CD4-positive, alpha-beta memory T cell (primary cell): ENCODE results near the gene GPX7. TPM values are rescaled to one million over a fixed set of nuclear protein-coding genes. Genes with fewer than 3 reads are reported as not detected.

Source experiments
- CTCF ChIA-PET: fragments of 350-600 bp; sonication (Branson Sonifier 250); formaldehyde crosslinking; loops from one replicate; lab custom pipeline; 2021; ENCODE audit warnings: inconsistent platforms; ENCODE audit not compliant: partially characterized antibody; lab: Charles Lee
- POLR2A ChIA-PET: fragments of 350-600 bp; sonication (Branson Sonifier 250); formaldehyde crosslinking; loops from one replicate; lab custom pipeline; 2021; ENCODE audit not compliant: partially characterized antibody; lab: Charles Lee
- DNase-seq, 5 donors: peaks; one replicate each; pipeline versions ENCODE4 v3.0.0 to v3.0.0-alpha.2; 2020 to 2022; ENCODE audit warnings: mixed read lengths in 1 of 5
- H3K27ac ChIP-seq: one replicate; pipeline ENCODE4 v1.7.0; 2013; ENCODE audit warnings: low read depth, low read length
- H3K27me3 ChIP-seq: 2 replicates; pipeline ENCODE4 v1.7.0; 2013; ENCODE audit warnings: mild to moderate bottlenecking, low read length, moderate library complexity; ENCODE audit not compliant: insufficient read depth
- H3K36me3 ChIP-seq: 2 replicates; pipeline ENCODE4 v1.7.0; 2013; ENCODE audit warnings: mild to moderate bottlenecking, low read length, moderate library complexity; ENCODE audit not compliant: insufficient read depth
- H3K4me1 ChIP-seq: 2 replicates; pipeline ENCODE4 v1.7.0; 2013; ENCODE audit warnings: mild to moderate bottlenecking, low read length, moderate library complexity; ENCODE audit not compliant: insufficient read depth
- H3K4me3 ChIP-seq, 2 donors: one replicate each; pipeline ENCODE4 v1.7.0; 2013; ENCODE audit warnings: low read length in 2 of 2, mild to moderate bottlenecking in 1 of 2
- H3K9me3 ChIP-seq, 2 donors: one replicate each; pipeline ENCODE4 v1.7.0; 2013; ENCODE audit warnings: low read length in 2 of 2, control low read depth in 1 of 2; ENCODE audit not compliant: control insufficient read depth in 1 of 2
- H3K27ac Mint-ChIP-seq, 7 donors: one replicate each; pipeline ENCODE4 v1.8.0; 2020 to 2021; ENCODE audit warnings: mixed read lengths in 7 of 7, mild to moderate bottlenecking in 6 of 7, inconsistent platforms in 3 of 7, moderate library complexity in 3 of 7
- H3K27me3 Mint-ChIP-seq, 2 donors: one replicate each; pipeline ENCODE4 v1.8.0; 2020 to 2021; ENCODE audit warnings: mixed read lengths in 2 of 2
- H3K36me3 Mint-ChIP-seq, 2 donors: one replicate each; pipeline ENCODE4 v1.8.0; 2020 to 2021; ENCODE audit warnings: mixed read lengths in 2 of 2, inconsistent platforms in 1 of 2, mild to moderate bottlenecking in 1 of 2
- H3K4me1 Mint-ChIP-seq, 4 donors: one replicate each; pipeline ENCODE4 v1.8.0; 2020 to 2021; ENCODE audit warnings: mixed read lengths in 4 of 4, mild to moderate bottlenecking in 1 of 4
- H3K4me3 Mint-ChIP-seq, 8 donors: one replicate each; pipeline ENCODE4 v1.8.0; 2020 to 2021; ENCODE audit warnings: mixed read lengths in 8 of 8, mild to moderate bottlenecking in 7 of 8, moderate library complexity in 6 of 8, inconsistent platforms in 3 of 8
- H3K9me3 Mint-ChIP-seq, 8 donors: one replicate each; pipeline ENCODE4 v1.8.0; 2020 to 2021; ENCODE audit warnings: mixed read lengths in 8 of 8, mild to moderate bottlenecking in 5 of 8, inconsistent platforms in 3 of 8, moderate library complexity in 1 of 8
- intact Hi-C: fragments of 100-400 bp; cut with micrococcal nuclease; formaldehyde crosslinking; loops from one replicate; pipeline ENCODE4 v1.15.1; 2023
- polyA plus RNA-seq, 2 donors: library from polyadenylated mRNA; unstranded; fragments of 300-500 nt; fragmentation: Illumina TruSeq; gene quantifications; one replicate each; pipeline ENCODE4 v1.2.3, GENCODE V29; 2021
- total RNA-seq, 2 experiments: library from RNA; stranded (reverse); gene quantifications; one replicate each; pipeline ENCODE4 v1.2.3, GENCODE V29; 2021

Gene GPX7
- total and polyA plus RNA-seq, 4 experiments from 2014 or later: 26.3 to 34.4 (median 30.8) TPM

- H3K27ac Mint-ChIP-seq: peak overlapping the region in 5 of 7 donors; percentile 11 to 79 (median 58)
- Histone ChIP-seq H3K36me3 (peaks cover 4% of the 10 kb centered on the region), H3K4me3 (no peak overlapping the region), H3K27ac (no peak overlapping the region), H3K9me3 (no peaks in the 10 kb centered on the region), H3K27me3 (no peaks in the 10 kb centered on the region), H3K4me1 (no peaks in the 10 kb centered on the region)
- no peaks in the 10 kb centered on the region for H3K27me3 Mint-ChIP-seq
- POLR2A ChIA-PET: interaction anchor here (1.1 to 1.5 kb wide), 2 partner anchors 12 to 15 kb away, joined by 3 to 4 read pairs; no protein-coding TSS in a partner anchor
- peaks cover 0 to 2% (median 0%) of the 10 kb centered on the region in 8 donors for H3K9me3 Mint-ChIP-seq
- peaks cover 41 to 58% of the 10 kb centered on the region in 2 donors for H3K36me3 Mint-ChIP-seq
- intact Hi-C loops: no loop called here
- peaks cover 12 to 18% (median 14%) of the 10 kb centered on the region in 4 donors for H3K4me1 Mint-ChIP-seq
- CTCF ChIA-PET: no interaction called here
- no peak overlapping the region for H3K4me3 Mint-ChIP-seq
- DNase-seq: no peak
Observed at GRCh38 chr1:52654063-52654462, 51.9 kb downstream of the GPX7 start.

- Mint-ChIP-seq H3K36me3 (peaks cover 34 to 49% of the 10 kb centered on the region in 2 donors), H3K4me1 (peaks cover 7 to 14% (median 10%) of the 10 kb centered on the region in 4 donors), H3K4me3 (no peak overlapping the region), H3K27me3 (no peaks in the 10 kb centered on the region), H3K27ac (peak overlapping the region in 5 of 7 donors; percentile 7 to 78 (median 35)), H3K9me3 (peaks cover 0 to 2% (median 0%) of the 10 kb centered on the region in 8 donors)
- no peak for DNase-seq
- no peaks in the 10 kb centered on the region for H3K4me1 ChIP-seq
- H3K27me3 ChIP-seq: no peaks in the 10 kb centered on the region
- ChIA-PET POLR2A (interaction anchor here (0.6 to 2.9 kb wide), 4 partner anchors 15 to 238 kb away, joined by 3 to 8 read pairs (median 4); partner anchors contain the start of gene SHISAL2A), CTCF (no interaction called here)
- H3K27ac ChIP-seq: no peak overlapping the region
- H3K36me3 ChIP-seq: peaks cover 11% of the 10 kb centered on the region
- intact Hi-C loops: no loop called here
- no peaks in the 10 kb centered on the region for H3K9me3 ChIP-seq
- H3K4me3 ChIP-seq: no peak overlapping the region
Observed at GRCh38 chr1:52657702-52658101, 55.5 kb downstream of the GPX7 start.

Other genes starting within 250 kb of the GPX7 start
- gene CC2D1B, start 236.2 kb upstream of the GPX7 start, total RNA-seq: 10 to 100 TPM; 83.7 to 84.1 TPM
- 10 to 100 TPM in 1 of 2 donors, 1 to 10 TPM in 1; 2.6 to 14.8 TPM for gene CC2D1B, start 236.2 kb upstream of the GPX7 start, polyA plus RNA-seq
- 1 to 10 TPM; 1.1 to 1.5 TPM for gene ORC1, start 197.9 kb upstream of the GPX7 start, total RNA-seq
- under 1 TPM; 0.16 to 0.25 TPM for gene ORC1, start 197.9 kb upstream of the GPX7 start, polyA plus RNA-seq
- 10 to 100 TPM; 69.7 to 70.4 TPM for gene PRPF38A, start 197.8 kb upstream of the GPX7 start, total RNA-seq
- 10 to 100 TPM; 27.5 to 45.8 TPM for gene PRPF38A, start 197.8 kb upstream of the GPX7 start, polyA plus RNA-seq
- gene TUT4, start 49.3 kb upstream of the GPX7 start, total RNA-seq: 100 to 1,000 TPM; 151 to 159 TPM
- gene TUT4, start 49.3 kb upstream of the GPX7 start, polyA plus RNA-seq: 10 to 100 TPM; 22.4 to 42.7 TPM
- 10 to 100 TPM; 64.8 to 75.6 TPM for gene SHISAL2A, start 30.8 kb downstream of the GPX7 start, total RNA-seq
- 1 to 10 TPM; 3.2 to 8.4 TPM for gene SHISAL2A, start 30.8 kb downstream of the GPX7 start, polyA plus RNA-seq
- 1 to 10 TPM; 2.9 to 3.9 TPM for gene COA7, start 96.0 kb downstream of the GPX7 start, total RNA-seq
- gene COA7, start 96.0 kb downstream of the GPX7 start, polyA plus RNA-seq: 1 to 10 TPM; 2.3 to 5.3 TPM
- 10 to 100 TPM; 21.7 to 23.1 TPM for gene ZYG11B, start 124.1 kb downstream of the GPX7 start, total RNA-seq
- 10 to 100 TPM in 1 of 2 donors, 1 to 10 TPM in 1; 6.1 to 17.2 TPM for gene ZYG11B, start 124.1 kb downstream of the GPX7 start, polyA plus RNA-seq
- gene ZYG11A, start 240.4 kb downstream of the GPX7 start, total RNA-seq: not detected
- under 1 TPM in 1 of 2 donors, not detected in 1; 0.03 TPM for gene ZYG11A, start 240.4 kb downstream of the GPX7 start, polyA plus RNA-seq